ENCODE data around the gene PLEKHA6.

Gene PLEKHA6

GRCh38 chr1:204192046-204192445, 167.7 kb downstream of the PLEKHA6 start:
- no peak for DNase-seq (ENCODE audit: low read depth)
- TF ChIP-seq, protein P1, sequence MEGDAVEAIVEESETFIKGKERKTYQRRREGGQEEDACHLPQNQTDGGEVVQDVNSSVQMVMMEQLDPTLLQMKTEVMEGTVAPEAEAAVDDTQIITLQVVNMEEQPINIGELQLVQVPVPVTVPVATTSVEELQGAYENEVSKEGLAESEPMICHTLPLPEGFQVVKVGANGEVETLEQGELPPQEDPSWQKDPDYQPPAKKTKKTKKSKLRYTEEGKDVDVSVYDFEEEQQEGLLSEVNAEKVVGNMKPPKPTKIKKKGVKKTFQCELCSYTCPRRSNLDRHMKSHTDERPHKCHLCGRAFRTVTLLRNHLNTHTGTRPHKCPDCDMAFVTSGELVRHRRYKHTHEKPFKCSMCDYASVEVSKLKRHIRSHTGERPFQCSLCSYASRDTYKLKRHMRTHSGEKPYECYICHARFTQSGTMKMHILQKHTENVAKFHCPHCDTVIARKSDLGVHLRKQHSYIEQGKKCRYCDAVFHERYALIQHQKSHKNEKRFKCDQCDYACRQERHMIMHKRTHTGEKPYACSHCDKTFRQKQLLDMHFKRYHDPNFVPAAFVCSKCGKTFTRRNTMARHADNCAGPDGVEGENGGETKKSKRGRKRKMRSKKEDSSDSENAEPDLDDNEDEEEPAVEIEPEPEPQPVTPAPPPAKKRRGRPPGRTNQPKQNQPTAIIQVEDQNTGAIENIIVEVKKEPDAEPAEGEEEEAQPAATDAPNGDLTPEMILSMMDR (IDR thresholded peaks at IDR 0.05; ENCODE audit: control insufficient read depth, extremely low read depth, insufficient read depth), result no peak
- H3K4me3 ChIP-seq (ENCODE audit: low read depth, low read length), result no peak overlapping the region

DNA sequence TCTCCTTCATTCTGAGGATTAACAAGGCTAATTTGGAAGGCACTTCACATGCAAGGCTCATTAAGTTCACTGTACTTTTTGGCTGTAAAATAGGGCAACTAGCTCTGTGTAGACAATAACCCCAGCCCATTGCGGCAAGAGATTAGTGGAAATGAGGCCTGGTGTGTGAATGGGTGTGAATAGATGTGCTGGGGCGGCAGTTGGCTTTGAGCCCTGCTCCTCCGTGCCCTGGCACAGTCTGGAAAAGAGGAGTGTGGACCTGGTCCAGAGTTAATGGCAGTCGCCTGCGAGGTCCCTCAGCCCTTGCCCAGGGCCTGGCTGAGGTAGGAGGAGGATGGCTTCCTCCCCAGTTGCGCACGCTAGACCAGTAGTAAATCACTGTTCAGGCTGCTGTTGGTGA, 168.3 kb downstream of the PLEKHA6 start:
- TF ChIP-seq, protein P1 (IDR thresholded peaks at IDR 0.05; ENCODE audit: control insufficient read depth, extremely low read depth, insufficient read depth), result no peak
- DNase-seq (ENCODE audit: low read depth), result no peak

DNA sequence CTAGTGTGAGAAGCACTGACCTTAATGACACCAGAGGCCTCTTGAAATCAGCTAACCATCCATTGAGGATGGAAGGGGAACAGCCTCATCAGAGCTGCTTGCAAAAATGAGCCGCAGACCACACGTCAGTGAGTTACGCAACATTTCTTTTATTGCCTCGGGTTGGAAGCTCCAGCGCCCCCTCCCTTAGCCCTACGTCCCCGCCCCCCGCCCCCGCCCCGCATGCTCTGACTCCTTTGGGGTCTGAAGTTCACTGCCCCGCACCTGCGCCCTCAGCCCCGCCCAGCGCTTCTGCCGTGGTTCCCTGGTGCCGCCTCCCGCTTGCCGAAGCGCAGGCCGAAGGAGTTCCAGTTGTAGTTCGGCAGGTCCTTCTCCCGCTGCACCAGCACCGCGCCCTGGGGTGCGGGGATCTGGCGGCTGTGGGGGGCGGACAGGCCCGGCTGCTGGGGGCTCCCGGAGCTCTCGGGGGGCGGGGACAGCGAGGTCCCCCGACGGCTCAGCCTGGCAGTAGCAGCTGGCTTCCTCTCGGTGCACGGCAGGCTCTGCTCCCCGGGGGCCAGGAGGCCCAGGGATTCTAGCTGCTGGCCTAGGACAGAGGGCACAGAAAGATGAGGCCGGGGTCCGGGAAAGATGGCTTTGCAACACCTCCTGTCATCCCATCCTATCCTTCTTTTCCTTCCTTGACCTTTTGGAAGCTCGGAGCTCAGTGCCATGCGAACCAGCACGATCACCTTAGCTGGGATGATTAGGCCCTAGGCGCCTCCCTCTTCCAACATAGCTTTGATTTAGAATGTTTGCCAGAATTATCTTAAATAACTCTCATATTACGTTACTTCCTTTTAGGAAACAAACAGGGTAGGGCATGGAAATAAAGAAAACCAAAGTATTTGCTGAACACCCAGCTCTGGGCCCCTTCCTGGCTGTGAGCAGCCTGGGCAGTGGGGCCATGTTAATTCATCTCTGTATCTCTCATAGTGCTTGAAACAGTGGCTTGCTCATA, 169.2 kb downstream of the PLEKHA6 start:
- no peak for DNase-seq (ENCODE audit: low read depth)
- no peak overlapping the region for H3K4me3 ChIP-seq (ENCODE audit: low read depth, low read length)
- TF ChIP-seq, protein P1 (IDR thresholded peaks at IDR 0.05; ENCODE audit: control insufficient read depth, extremely low read depth, insufficient read depth), result no peak

More for the DNA sequence above, 168.3 kb downstream of the PLEKHA6 start:
- H3K4me3 ChIP-seq (ENCODE audit: low read depth, low read length), result no peak overlapping the region

GRCh38 chr1:204188959-204189639, 170.6 kb downstream of the PLEKHA6 start:
- H3K4me3 ChIP-seq (ENCODE audit: low read depth, low read length), result no peak overlapping the region
- no peak for DNase-seq (ENCODE audit: low read depth)
- TF ChIP-seq, protein P1 (IDR thresholded peaks at IDR 0.05; ENCODE audit: control insufficient read depth, extremely low read depth, insufficient read depth), result no peak

DNA sequence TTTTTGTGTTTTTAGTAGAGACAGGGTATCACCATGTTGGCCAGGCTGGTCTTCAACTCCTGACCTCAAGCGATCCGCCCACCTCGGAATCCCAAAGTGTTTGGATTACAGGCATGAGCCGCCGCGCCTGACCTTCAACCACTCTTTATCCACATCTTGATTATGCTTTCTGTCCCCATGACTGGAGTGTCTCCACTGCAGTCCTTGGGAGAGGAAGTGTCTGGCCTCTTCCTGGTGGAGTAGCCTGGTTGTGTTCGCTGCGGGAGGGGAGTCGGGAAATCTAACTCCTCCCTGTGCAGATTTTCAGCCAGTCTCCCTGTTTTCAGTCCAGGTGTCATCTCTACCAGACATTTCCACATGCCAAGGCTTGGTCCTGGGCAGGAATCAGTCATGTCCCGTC, 173.1 kb downstream of the PLEKHA6 start:
- DNase-seq (ENCODE audit: low read depth), result no peak
- H3K4me3 ChIP-seq (ENCODE audit: low read depth, low read length), result no peak overlapping the region
- TF ChIP-seq, protein P1 (IDR thresholded peaks at IDR 0.05; ENCODE audit: control insufficient read depth, extremely low read depth, insufficient read depth), result no peak

DNA sequence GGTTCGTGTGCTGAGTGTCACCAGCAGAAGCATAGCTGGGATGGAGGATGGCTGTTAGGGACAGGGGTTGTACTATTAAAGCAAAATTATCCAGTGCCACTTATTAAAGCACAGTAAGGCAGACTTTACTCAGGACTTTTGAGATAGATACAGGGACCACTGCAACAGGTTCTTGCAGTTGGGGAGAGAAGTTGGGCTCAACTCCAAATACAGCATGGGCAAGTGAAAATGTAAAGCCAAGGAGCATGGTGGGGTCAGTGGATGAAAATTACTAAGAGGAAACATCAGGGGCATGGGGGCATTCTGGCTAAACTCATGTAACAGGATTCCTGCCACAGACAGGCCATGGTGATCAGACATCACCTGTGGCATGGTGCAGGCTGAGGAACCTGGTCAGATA, 178.6 kb downstream of the PLEKHA6 start:
- DNase-seq (ENCODE audit: low read depth), result no peak
- TF ChIP-seq, protein P1 (IDR thresholded peaks at IDR 0.05; ENCODE audit: control insufficient read depth, extremely low read depth, insufficient read depth), result no peak
- H3K4me3 ChIP-seq (ENCODE audit: low read depth, low read length), result no peak overlapping the region

Measured in LNCaP clone FGC (cell line).